Activated T-helper 1 cell treated with anti-CD3 and anti-CD28 coated beads, Interleukin-2, amount 50 U/mL, for 16 hours (primary cell): ENCODE results near the gene PATL2.
"Not testable (repeated sequence)": the region's sequence is repeated elsewhere in the genome, so short reads cannot be mapped to it uniquely, and the experiment has no call there.

Source experiments
- DNase-seq, 2 donors: peaks; one replicate each; pipeline ENCODE4 v3.0.0-alpha.2; 2020; ENCODE audit warnings: low read depth in 1 of 2, low spot score in 1 of 2

The PATL2 gene

DNA sequence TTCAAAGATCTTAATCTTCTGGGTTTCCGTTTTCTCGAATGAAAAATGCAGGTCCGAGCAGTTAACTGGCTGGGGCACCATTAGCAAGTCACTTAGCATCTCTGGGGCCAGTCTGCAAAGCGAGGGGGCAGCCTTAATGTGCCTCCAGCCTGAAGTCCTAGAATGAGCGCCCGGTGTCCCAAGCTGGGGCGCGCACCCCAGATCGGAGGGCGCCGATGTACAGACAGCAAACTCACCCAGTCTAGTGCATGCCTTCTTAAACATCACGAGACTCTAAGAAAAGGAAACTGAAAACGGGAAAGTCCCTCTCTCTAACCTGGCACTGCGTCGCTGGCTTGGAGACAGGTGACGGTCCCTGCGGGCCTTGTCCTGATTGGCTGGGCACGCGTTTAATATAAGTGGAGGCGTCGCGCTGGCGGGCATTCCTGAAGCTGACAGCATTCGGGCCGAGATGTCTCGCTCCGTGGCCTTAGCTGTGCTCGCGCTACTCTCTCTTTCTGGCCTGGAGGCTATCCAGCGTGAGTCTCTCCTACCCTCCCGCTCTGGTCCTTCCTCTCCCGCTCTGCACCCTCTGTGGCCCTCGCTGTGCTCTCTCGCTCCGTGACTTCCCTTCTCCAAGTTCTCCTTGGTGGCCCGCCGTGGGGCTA is at the start of gene PATL2, which contains the start of gene B2M:
Gene PATL2 (minus strand): TSS at position 228 of the 647 bp plus-strand sequence. CDS start 34,833 bp downstream, outside the sequence.
Gene B2M (plus strand): TSS at position 422 of the 647 bp plus-strand sequence. CDS start 30 bp downstream, at position 452.
- DNase-seq = peak; percentile 92 to 95

DNA sequence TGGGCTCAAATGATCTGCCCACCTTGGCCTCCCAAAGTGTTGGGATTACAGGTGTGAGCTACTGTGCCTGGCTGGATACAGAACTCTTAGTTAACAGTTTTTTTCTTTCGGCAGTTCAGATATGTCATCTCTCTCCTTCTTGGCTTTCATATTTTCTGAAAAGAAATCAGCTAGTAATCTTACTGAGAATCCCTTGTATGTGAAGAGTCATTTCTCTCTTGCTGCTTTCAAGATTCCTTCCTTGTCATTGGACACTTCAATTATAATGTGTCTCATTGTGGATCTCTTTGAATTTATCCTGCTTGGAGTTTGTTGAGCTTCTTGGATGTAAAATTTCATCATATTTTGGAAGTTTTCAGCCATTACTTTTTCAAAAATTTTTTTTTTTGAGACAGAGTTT is 42.2 kb upstream of the PATL2 start:
- no peak for DNase-seq

DNA sequence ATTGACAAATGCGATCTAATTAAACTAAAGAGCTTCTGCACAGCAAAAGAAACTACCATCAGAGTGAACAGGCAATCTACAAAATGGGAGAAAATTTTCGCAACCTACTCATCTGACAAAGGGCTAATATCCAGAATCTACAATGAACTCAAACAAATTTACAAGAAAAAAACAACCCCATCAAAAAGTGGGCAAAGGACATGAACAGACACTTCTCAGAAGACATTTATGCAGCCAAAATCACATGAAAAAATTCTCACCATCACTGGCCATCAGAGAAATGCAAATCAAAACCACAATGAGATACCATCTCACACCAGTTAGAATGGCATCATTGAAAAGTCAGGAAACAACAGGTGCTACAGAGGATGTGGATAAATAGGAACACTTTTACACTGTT is 32.3 kb upstream of the PATL2 start:
- not testable (repeated sequence) for DNase-seq

DNA sequence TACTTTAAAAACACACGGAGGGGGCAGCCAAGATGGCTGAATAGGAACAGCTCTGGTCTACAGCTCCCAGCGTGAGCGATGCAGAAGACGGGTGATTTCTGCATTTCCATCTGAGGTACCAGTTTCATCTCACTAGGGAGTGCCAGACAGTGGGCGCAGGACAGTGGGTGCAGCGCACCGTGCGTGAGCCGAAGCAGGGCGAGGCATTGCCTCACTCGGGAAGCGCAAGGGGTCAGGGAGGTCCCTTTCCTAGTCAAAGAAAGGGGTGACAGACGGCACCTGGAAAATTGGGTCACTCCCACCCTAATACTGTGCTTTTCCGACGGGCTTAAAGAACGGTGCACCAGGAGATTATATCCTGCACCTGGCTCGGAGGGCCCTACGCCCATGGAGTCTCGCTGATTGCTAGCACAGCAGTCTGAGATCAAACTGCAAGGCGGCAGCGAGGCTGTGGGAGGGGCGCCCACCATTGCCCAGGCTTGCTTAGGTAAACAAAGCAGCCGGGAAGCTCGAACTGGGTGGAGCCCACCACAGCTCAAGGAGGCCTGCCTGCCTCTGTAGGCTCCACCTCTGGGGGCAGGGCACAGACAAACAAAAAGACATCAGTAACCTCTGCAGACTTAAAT is 28.2 kb upstream of the PATL2 start:
- DNase-seq = not testable (repeated sequence)

DNA sequence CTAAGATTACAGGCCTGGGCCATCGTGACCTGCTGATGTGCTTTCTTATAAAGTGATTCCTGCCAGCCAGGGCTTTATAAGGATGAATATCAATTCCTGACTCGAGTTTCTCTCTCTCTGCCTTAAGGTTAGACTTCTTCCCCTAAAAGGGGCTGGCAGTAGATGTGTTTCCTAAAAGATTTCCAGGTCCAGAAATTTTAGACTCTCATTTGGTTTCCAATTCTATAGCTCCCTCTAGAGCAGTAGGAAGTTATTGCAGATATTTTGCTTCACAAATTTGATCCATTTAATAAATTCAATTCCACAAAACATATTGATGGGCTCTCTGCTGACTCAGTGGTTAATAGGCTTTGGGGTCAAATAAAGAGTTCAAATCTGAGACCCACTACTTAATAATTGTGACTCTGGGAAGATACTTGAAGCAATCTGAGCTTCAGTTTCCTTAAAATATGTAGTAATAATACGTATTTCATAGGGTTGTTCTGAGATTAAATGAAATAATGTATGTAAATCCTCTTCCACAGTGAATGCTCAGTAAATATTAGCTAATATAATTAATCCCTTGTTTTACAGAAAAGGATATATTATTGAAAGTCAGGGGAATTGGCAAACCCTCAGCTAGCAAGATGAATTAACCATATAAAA is 27.3 kb upstream of the PATL2 start:
- no peak for DNase-seq

DNA sequence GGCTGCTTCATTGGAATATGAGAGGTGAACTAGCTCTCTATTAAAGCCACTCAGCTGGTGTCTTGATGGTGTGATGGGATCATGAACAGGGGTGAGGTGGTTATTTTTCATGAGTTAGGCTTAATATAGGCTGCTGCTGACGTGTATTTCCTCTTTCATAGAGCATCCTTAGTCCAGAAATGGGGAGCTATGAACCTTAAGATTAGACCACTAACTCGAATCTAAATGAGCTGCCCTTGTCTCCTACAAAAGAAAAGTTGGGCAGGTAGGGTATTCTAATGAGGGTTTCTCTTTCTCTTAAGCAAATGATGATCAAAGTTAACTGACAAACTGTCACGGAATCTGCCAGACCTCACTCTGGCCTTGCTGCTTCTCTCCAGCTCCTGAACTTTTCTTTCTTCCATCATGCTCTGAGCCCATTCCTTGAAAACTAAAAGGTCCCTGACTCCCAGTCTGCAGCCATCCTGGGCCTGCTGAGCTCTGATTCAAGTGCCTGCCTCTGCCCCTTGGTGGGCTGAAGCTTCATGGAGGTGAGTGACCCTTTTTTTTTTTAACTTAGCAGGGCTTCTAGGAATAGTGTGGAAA is 25.1 kb upstream of the PATL2 start, which contains the start of gene TRIM69:
Gene TRIM69 (plus strand): TSS at position 348 of the 585 bp plus-strand sequence. CDS start 177 bp downstream, at position 525.
- DNase-seq = no peak

DNA sequence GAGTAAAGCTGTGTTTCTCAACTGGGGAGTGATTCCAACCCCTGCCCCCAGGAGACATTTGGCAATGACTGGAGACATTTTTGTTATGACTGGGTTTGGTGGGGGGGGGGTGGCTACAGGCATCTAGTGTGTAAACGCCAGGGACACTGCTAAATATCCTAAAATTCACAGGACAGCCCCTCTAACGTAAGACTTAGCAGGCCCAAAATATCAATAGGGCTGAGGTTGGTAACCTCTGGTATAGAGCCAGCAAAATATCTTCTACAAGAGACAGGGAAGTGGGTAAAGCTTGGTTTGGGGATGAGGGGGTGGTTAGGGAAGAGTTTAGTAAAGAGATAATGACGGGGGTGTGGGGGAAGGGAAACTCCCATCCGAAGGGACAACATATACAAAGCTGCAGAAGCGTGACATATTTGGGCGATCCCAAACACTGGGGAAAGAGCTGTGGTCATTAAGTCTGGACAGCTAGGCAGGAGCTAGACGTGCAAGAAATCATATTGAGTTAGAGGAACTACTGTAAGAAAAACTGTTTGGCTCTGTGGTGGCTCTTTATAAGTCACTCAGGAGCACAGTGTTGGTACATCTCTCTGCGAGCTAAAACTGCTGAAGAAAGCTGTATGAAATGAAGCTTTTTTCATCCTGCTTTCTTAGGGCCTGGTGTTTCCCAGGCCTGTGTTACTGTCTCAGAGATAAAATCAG is 24.5 kb upstream of the PATL2 start:
- no peak for DNase-seq

DNA sequence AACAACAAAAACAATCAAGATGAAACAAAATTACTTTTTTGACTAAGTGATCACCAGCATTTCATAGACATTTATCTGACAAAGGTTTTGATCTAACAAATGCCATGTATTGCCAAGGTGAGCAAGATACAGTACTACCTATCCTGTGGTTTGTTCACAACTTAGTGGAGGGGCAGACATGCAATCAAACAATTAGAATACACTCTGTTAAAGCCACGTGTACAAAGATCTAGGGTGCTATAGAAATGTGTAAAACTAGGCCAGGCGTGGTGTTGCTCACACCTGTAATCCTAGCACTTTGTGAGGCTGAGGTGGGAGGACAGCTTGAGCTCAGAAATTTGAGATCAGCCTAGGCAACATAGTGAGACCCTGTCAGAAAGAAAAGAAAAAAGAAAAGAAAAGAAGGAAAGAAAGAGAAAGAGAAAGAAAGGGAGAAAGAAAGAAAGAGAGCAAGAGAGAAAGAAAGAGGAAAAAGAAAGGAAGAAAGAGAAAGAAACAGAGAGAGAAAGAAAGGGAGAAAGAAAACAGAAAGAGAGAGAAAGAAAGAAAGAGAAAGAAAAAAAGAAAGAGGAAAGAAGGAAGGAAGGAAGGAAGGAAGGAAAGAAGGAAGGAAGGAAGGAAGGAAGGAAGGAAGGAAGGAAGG is 23.8 kb upstream of the PATL2 start:
- no peak for DNase-seq

DNA sequence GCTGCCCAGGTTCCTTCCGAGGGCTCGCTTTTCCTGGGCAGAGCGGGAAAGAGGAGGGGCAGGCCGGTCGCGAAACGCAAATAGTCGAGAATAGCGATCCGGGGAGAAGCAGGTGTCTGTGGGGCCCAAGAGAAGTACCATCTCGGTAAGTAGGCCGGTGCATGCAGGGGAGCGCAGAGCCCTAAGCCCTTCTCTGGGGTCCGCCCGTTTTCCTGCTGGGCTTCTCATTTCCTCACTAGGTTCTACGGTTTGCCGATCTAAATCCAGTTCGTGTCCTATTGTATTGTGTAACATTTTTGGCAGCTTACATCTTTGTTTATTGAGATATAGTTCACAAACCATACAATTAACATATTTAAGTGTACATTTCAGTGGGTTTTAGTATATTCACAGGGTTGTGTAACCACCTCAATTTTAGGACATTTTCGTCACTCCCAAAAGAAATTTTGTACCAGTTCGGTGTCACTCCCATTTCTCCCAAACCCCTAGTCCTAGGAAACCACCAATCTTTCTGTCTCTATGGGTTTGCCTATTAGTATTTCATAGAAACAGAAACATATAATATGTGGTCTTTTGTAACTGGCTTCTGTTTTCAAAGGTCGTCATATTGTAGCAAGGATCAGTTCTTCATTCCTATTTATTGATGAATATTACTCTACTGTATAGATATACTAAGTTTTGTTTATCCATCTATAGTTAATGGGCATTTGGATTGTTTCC is 18.4 kb upstream of the PATL2 start:
- no peak for DNase-seq

DNA sequence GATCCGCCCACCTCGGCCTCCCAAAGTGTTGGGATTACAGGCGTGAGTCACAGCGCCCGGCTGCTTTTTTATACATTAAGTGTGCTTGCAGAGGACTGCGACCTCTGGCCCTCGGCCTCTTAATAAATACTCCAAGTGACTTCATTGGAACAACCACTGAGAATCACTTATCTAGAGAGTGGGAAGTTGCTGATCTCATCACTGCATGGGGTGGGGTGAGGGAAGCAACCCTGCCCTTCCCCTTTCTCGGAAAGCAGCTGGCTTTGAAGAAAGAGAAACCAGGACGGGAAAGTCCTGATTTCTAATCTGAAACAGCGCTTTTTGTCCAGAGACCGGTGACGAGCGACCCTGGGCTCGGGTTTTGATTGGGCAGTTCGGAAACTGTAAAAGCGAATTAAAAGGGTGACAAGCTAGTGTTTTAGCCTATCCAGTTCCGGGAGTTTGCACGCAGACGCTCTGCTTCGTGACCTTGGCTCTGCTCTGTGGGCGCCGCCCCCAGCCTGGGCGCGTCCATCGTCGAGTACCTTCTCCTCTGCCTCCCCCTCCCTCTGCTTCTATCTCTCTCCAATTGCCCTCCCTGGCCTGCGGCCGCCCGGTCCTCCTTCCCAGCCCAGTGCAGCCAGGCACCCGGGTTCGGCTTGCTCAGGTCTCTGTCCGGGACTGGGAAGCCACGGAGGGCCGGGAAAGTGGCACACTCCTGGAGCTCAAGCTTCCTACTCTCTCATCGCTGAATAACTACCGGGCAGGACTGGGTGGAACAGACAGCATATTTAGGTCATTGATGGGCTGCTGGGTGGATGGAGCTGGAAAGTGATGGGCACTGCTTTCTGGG is 17.7 kb upstream of the PATL2 start:
- DNase-seq = peak; percentile 81 to 89

DNA sequence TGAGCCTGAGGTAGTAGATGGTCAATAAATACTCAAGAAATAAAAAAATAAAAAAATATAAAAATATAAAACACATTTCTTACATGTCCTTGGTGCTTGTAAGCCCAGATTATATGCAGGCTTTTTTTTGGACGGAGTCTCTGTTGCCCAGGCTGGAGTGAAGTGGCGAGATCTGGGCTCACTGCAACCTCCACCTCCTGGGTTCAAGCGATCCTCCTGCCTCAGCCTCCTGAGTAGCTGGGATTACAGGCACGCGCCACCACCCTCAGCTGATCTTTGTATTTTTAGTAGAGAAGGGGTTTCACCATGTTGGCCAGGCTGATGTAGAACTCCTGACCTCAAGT is 17.1 kb upstream of the PATL2 start:
- DNase-seq = not testable (repeated sequence)

DNA sequence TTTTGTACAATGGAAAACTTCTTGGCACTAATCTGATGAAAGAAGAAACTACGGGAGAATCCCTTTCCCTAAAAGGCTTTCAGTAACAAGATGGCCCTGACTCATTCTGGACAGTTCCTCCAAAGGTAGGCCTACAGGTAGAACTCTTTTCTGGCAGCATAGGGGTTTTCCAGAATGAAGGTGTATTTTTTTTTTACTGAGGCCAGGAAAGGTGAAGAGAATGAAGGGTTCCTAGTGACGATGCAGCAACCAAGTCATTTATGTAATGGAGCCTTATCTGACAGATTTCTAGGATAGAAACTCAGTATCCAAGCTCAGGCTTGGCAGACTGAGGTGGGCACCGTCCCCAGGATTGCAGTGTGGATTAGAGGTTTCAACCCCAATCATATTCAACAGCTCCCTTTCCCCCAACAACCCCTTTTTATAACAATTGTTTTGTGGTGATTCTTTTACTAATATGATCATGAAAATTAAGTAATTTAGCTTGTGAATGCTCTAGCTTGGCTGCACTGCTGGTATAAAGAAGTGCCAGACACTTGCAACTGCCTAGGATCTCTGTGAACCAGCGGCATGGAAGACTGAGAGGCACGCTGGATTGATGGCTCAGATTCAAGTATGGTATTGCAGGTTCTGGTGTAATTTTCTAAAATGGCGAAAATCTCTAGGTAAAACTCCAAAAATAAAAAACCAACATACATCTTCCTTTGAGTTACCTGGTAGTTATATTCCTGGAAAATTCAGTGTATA is 16.5 kb upstream of the PATL2 start:
- no peak for DNase-seq

DNA sequence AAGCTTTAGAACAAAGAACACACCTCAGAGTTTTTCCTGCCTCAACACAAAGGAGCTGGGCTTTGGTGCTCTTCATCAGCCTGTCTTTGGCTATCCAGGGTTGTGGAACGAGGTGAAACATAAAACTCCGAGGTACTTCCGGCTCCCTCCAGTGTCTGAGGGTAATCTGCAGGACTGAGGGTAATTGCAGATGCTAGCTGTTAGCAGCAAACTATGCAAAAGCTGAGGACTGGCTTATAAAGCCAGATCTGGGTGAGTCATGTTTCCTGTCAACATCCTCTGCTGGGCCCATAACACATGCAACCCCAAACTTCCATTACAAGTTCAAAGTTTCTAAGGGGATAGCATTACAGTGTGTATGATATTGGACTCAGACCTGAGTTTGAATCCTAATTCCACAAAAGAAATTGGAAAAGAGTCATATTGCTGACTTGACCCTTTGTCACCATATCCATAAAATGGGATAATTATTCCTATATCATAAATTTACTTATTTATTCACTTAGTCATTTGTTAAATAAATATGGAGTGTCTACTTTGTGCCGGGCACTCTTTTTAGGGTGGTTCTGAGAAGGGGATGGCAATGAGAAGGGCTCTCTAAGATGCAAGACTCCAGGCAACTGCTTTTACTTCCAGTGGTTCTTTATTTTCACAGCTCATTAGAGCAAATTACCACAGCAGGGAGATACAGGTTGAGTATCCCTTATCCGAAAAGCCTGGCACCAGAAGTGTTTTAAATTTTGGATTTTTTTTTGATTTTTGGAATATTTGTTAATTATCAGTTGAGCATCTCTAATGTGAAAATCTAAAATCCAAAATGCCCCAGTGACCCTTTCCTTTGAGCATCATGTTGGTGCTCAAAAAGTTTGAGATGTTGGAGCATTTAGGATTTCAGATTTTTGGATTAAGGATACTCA is 15.7 kb upstream of the PATL2 start:
- DNase-seq = peak; percentile 41 to 63

DNA sequence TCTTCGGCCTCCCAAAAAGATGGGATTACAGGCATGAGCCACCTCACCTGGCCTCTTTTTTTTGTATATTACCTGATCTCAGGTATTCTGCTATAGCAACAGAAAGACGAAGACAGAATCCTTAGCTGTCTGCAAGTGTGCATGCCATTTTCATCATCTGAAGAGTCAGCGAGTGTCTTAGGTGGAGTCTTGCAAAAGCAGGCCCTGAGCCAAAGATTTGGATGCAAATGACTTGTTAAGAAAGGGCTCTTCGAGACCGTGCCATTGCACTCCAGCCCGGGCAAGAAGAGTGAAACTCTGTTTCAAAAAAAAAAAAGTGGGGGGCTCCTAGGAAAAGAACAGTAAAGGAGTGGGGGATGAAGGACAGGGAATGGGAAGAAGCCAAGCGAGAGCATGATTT is 15.0 kb upstream of the PATL2 start:
- DNase-seq = no peak

DNA sequence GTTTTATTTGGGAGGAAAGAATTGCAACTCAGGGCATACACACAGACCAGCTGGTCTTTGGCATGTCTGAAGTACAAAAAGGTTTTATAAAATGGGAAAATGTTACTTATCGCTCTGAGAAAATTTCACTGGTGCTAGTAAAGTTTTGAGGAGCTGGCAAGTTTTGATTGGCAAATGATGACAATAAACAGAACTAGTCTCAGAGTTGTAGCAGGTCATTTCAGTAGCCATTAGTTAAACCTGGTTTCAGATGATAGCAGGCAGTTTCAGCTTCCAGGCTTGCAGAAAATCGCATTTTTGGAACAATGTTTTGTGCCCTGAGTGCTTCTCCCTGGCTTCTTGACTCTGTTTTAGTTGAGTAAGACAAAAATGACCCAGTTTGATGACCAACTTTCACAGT is 10.9 kb upstream of the PATL2 start:
- no peak for DNase-seq

DNA sequence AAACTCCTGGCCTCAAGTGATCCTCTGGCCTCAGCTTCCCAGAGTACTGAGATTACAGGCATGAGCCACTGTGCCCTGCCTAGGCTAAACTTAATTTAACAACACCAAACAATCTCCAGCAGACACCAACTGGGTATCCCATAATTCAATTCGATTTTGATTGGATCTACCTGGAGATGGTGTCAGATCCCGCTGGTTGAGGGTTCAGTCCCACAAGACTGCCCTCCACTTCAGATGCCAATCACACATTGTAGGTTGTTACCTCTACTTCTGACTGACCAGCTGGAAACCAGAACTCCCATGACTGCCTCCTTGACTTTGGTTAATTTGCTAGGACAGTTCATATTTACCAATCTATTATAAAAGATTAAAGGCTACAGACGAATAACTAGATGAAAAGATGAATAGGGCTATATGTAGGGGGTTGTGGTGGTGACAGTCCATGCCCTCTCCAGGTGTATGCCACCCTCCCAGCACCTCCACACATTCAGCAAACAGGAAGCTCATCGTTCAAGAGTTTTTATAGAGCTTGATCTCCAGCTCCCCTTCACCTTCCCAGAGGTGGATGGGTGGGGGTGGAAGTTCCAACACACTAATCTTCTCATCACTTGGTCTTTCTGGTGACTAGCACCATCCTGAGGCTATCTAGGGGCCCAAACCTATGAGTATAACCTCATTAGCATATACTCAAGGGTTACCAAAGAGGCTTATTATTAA is 9.5 kb upstream of the PATL2 start:
- no peak for DNase-seq

DNA sequence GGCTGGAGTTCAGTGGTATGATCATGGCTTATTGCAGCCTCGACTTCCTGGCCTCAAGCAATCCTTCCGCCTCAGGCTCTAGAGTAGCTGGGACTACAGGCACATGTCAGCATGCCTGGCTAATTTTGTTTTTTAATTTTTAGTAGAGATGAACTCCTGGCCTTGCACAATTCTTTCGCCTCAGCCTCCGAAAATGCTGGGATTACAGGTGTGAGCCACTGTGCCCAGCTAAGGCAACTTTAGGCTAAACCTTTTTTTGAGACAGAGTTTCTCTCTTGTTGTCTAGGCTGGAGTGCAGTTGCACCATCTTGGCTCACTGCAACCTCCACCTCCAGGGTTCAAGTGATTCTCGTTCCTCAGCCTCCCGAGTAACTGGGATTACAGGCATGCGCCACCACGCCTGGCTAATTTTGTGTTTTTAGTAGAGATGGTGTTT is 8.9 kb upstream of the PATL2 start:
- not testable (repeated sequence) for DNase-seq
